K562 (cell line): ENCODE data around the gene CNN3. TPM values are rescaled to one million over a fixed set of nuclear protein-coding genes. Genes with fewer than 3 reads are reported as not detected.

Experiments
- ATAC-seq: fragments of 200-7000 bp; cut with Tn5 transposase; 3 replicates; pipeline ENCODE4 v1.9.1; 2020; ENCODE audit warnings: moderate library complexity
- BruUV-seq: library from RNA; stranded (reverse); fragments of 400-500 nt; replicated peaks from 2 replicates; lab custom pipeline; 2021; lab: Mats Ljungman, UMichigan
- CTCF ChIA-PET: fragments of 300-600 bp; formaldehyde crosslinking; extraction: SDS; loops from one replicate; lab custom pipeline; 2021; ENCODE audit warnings: low intra/inter-chr PET ratio; lab: Yijun Ruan, JAX
- POLR2A ChIA-PET: fragments of 300-600, 350-650 bp; sonication (Branson Sonifier 250); formaldehyde crosslinking; extraction: SDS; loops from one replicate; lab custom pipeline; 2021; ENCODE audit warnings: antibody characterized with exemption, inconsistent platforms; lab: Yijun Ruan, JAX
- DNase-seq, 4 experiments: peaks; one replicate each; pipeline versions ENCODE4 v3.0.0 to v3.0.0-alpha.2; 2011 to 2018; ENCODE audit warnings: low spot score in 3 of 4, mixed read lengths in 3 of 4; ENCODE audit errors: extremely low read depth in 1 of 4
- FAIRE-seq: peaks from 2 replicates; lab custom pipeline; 2011; peaks lifted over from hg19 to GRCh38; lab: Jason Lieb, UNC
- H2AFZ ChIP-seq: 2 replicates; pipeline ENCODE4 v1.6.0; 2011; ENCODE audit warnings: low read depth, low read length, control low read depth, inconsistent platforms
- H3K27ac ChIP-seq: fragments of 200-600 bp; 3 replicates; pipeline ENCODE4 v1.8.0; 2011; ENCODE audit warnings: low read depth, mild to moderate bottlenecking, control low read depth, inconsistent platforms, low read length, moderate library complexity, mixed read lengths; ENCODE audit errors: extremely low read depth
- H3K27me3 ChIP-seq, 2 experiments: fragments of 300-600 bp in 1 of 2; 2 replicates in 1 of 2; 3 replicates in 1 of 2; pipeline versions ENCODE4 v1.6.0 to v1.8.0; 2011; ENCODE audit warnings: inconsistent platforms in 2 of 2, low read length in 2 of 2, mild to moderate bottlenecking in 1 of 2, mixed read lengths in 1 of 2, moderate library complexity in 1 of 2; ENCODE audit not compliant: control insufficient read depth in 2 of 2, insufficient read depth in 2 of 2
- H3K36me3 ChIP-seq: fragments of 300-600 bp; 3 replicates; pipeline ENCODE4 v1.8.0; 2011; ENCODE audit warnings: mild to moderate bottlenecking, low read length, inconsistent platforms; ENCODE audit not compliant: control insufficient read depth, insufficient read depth
- H3K4me1 ChIP-seq, 2 experiments: fragments of 200-600 bp in 1 of 2; replicated peaks in 1 of 2; 2 replicates in 1 of 2; 3 replicates in 1 of 2; pipeline versions ENCODE4 v1.5.1 to v1.8.0; 2011; ENCODE audit warnings: inconsistent platforms in 2 of 2, low read length in 2 of 2, mild to moderate bottlenecking in 1 of 2, mixed read lengths in 1 of 2, moderate library complexity in 1 of 2; ENCODE audit not compliant: control insufficient read depth in 2 of 2, insufficient read depth in 2 of 2
- H3K4me2 ChIP-seq: 2 replicates; pipeline ENCODE4 v1.6.1; 2011; ENCODE audit warnings: low read length, control low read depth, inconsistent platforms, mixed read lengths; ENCODE audit not compliant: insufficient read depth
- H3K4me3 ChIP-seq: fragments of 200-600 bp; sonication (generic), shearing (Covaris generic); 2 replicates; pipeline ENCODE4 v1.5.1; 2016; ENCODE audit warnings: control low read depth, inconsistent platforms
- H3K79me2 ChIP-seq: fragments of 200-600 bp; 3 replicates; pipeline ENCODE4 v1.8.0; 2011; ENCODE audit warnings: low read length, inconsistent platforms; ENCODE audit not compliant: control insufficient read depth, insufficient read depth
- H3K9ac ChIP-seq, 2 experiments: 2 replicates each; pipeline versions ENCODE4 v1.6.0 to v1.6.1; 2011; ENCODE audit warnings: low read depth in 2 of 2, low read length in 2 of 2, control low read depth in 1 of 2, inconsistent platforms in 1 of 2, mild to moderate bottlenecking in 1 of 2, mixed read lengths in 1 of 2; ENCODE audit not compliant: insufficient read depth in 1 of 2
- H3K9me1 ChIP-seq: one replicate; pipeline ENCODE4 v1.6.0; 2011; ENCODE audit warnings: inconsistent platforms, mild to moderate bottlenecking, low read length, moderate library complexity; ENCODE audit not compliant: control insufficient read depth, insufficient read depth
- H3K9me3 ChIP-seq: replicated peaks from 2 replicates; pipeline ENCODE4 v1.5.1; 2011; ENCODE audit warnings: low read depth, low read length, inconsistent platforms; ENCODE audit not compliant: control insufficient read depth, insufficient read depth
- H4K20me1 ChIP-seq: replicated peaks from 2 replicates; pipeline ENCODE4 v1.6.1; 2011; ENCODE audit warnings: low read length, inconsistent platforms, mixed read lengths; ENCODE audit not compliant: control insufficient read depth, insufficient read depth
- FOXK1 ChIP-seq: sonication (generic); formaldehyde crosslinking; IDR thresholded peaks from 2 replicates; pipeline ENCODE4 v1.8.0; 2022; ENCODE audit warnings: missing genetic modification reagents, mild to moderate bottlenecking, borderline replicate concordance
- HSF4 ChIP-seq: fragments of 250-450 bp; sonication (Bioruptor Pico); IDR thresholded peaks from 2 replicates; pipeline ENCODE4 v2.1.2; 2022; ENCODE audit warnings: mild to moderate bottlenecking, moderate library complexity, borderline replicate concordance
- NFIC ChIP-seq: fragments of 450-650 bp; IDR thresholded peaks from 2 replicates; pipeline ENCODE4 v1.6.1; 2017; ENCODE audit warnings: mild to moderate bottlenecking, inconsistent platforms
- NFIX ChIP-seq: fragments of 250-450 bp; sonication (Bioruptor Pico); IDR thresholded peaks from 2 replicates; pipeline ENCODE4 v1.4.0; 2020; ENCODE audit warnings: low read depth, mild to moderate bottlenecking, moderate library complexity
- SAFB2 ChIP-seq: fragments of 200-400 bp; formaldehyde crosslinking; IDR thresholded peaks from 2 replicates; pipeline ENCODE4 v1.6.1; 2018; ENCODE audit warnings: borderline replicate concordance, low read length, low read depth, moderate library complexity; ENCODE audit not compliant: severe bottlenecking
- ZNF436 ChIP-seq: fragments of 250-450, 450-650 bp; sonication (Bioruptor Pico); formaldehyde crosslinking; IDR thresholded peaks from 2 replicates; pipeline ENCODE4 v1.7.0; 2020; ENCODE audit warnings: mild to moderate bottlenecking
- ZNF707 ChIP-seq: fragments of 250-450 bp; sonication (Bioruptor Pico); conservative IDR thresholded peaks from 2 replicates; pipeline ENCODE4 v1.8.0; 2022; ENCODE audit warnings: inconsistent platforms, mild to moderate bottlenecking, moderate library complexity
- WGBS: fragments of 100-300 bp; shearing (Covaris generic); methylation state at CpG from one replicate; pipeline ENCODE4 v1.1.6; 2016; ENCODE audit warnings: low coverage, mixed read lengths; ENCODE audit not compliant: insufficient coverage; ENCODE audit errors: missing lambda C conversion rate; 5-methylcytosine and 5-hydroxymethylcytosine counted together
- in situ Hi-C: fragments of 300-500 bp; cut with MboI; formaldehyde crosslinking; loops from 4 replicates; pipeline ENCODE4 v1.15.0; 2018; ENCODE audit warnings: inconsistent platforms, mixed read lengths
- intact Hi-C: fragments of 100-400 bp; cut with micrococcal nuclease; formaldehyde crosslinking; loops from 2 replicates; pipeline ENCODE4 v1.14.2; 2022
- polyA plus RNA-seq, 8 experiments: library from polyadenylated mRNA; depleted of rRNA in 4 of 8; stranded (reverse) in 5 of 8; unstranded in 3 of 8; fragments of >200 nt; fragmentation: Nextera tagmentation in 2 of 8; fragmentation: Illumina TruSeq in 1 of 8; extraction: Ambion mirVana in 2 of 8; extraction: Trizol in 1 of 8; gene quantifications; 2 replicates each; pipeline versions ENCODE4 v1.2.1 to v1.2.3, GENCODE V29; 2011 to 2014; ENCODE audit warnings: inconsistent platforms in 1 of 8, missing spikeins in 1 of 8
- total RNA-seq, 7 experiments: library from RNA; depleted of rRNA in 6 of 7; stranded (reverse); fragments of >200 nt in 6 of 7; fragmentation: Illumina TruSeq in 2 of 7; extraction: Trizol in 2 of 7; gene quantifications; 2 replicates each; pipeline versions ENCODE4 v1.2.1 to v1.2.3, GENCODE V29; 2011 to 2021; ENCODE audit warnings: low replicate concordance in 1 of 7
- TF ChIP-seq, protein P1 (sequence below): sonication (generic); formaldehyde crosslinking; IDR thresholded peaks from 2 replicates; pipeline ENCODE4 v1.8.1; 2022; ENCODE audit warnings: missing genetic modification reagents

CNN3 gene
- total and polyA plus RNA-seq, 9 of the 15 experiments (the other 6 are each of a cell fraction or from before 2014, with no cell fraction given), result 0.06 to 0.62 (median 0.18) TPM; not detected in 4

DNA sequence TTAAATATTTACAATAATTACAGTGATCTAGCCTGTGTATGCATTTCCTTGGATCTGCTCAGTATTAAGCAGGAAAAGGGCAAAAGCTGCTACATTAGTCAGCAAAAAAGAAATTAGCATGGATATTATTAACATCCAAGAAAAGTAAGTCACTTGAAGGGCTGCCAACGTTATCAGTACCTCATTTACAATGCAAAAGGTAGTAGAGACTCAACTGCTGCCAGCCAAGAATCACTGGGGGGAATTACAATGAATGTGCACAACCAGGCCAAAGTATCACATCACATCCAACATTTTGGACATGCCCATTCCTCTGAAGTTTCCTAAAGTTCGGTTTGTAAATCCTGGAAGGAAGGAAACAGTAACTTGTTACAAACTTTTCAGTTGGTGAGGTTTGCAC lies 1.9 kb downstream of the CNN3 start:
- Histone ChIP-seq H3K9ac (no peak overlapping the region), H3K79me2 (no peaks in the 10 kb centered on the region), H3K4me1 (peaks cover 0 to 15% of the 10 kb centered on the region in 2 experiments; a peak in 2 of 5 replicates), H3K4me3 (no peak overlapping the region), H4K20me1 (no peaks in the 10 kb centered on the region), H3K9me3 (no peaks in the 10 kb centered on the region), H2AFZ (no peak overlapping the region), H3K27me3 (peaks cover 20 to 37% of the 10 kb centered on the region in 2 experiments; a peak in 4 of 5 replicates), H3K36me3 (no peaks in the 10 kb centered on the region), H3K4me2 (no peak overlapping the region), H3K27ac (no peak overlapping the region), H3K9me1 (no peaks in the 10 kb centered on the region)
- ChIA-PET CTCF (no interaction called here), POLR2A (interaction anchor here (1.2 kb wide), 1 partner anchor 10 kb away, joined by 3 read pairs; no protein-coding TSS in a partner anchor)
- in situ Hi-C loops (no loop called here), intact Hi-C loops (no loop called here)
- DNase-seq (no peak), ATAC-seq (no peak), FAIRE-seq (no peak)
- BruUV-seq, result no TSS peak
- TF ChIP-seq NFIC (no peak), NFIX (CRISPR knock-in tag) (no peak), FOXK1 (CRISPR knock-in tag) (no peak), HSF4 (CRISPR knock-in tag) (no peak), ZNF707 (no peak), SAFB2 (no peak), ZNF436 (no peak)
- TF ChIP-seq, protein P1, sequence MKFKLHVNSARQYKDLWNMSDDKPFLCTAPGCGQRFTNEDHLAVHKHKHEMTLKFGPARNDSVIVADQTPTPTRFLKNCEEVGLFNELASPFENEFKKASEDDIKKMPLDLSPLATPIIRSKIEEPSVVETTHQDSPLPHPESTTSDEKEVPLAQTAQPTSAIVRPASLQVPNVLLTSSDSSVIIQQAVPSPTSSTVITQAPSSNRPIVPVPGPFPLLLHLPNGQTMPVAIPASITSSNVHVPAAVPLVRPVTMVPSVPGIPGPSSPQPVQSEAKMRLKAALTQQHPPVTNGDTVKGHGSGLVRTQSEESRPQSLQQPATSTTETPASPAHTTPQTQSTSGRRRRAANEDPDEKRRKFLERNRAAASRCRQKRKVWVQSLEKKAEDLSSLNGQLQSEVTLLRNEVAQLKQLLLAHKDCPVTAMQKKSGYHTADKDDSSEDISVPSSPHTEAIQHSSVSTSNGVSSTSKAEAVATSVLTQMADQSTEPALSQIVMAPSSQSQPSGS (CRISPR knock-in tag), result no peak
- WGBS, result 4% methylated on average over 2 of the region's 2 CpGs
